NCI-H2029 (cell line): ENCODE results near the gene TMC5.

Experiments
- DNase-seq: peaks from one replicate; lab custom pipeline; 2025; lab: John Stamatoyannopoulos, UW

Gene TMC5

GRCh38 chr16:19463468-19464315 is 46.0 kb downstream of the TMC5 start:
- DNase-seq, result peak; percentile 87

GRCh38 chr16:19468300-19468699 is 50.6 kb downstream of the TMC5 start:
- no peak for DNase-seq

GRCh38 chr16:19472482-19472881 is 54.8 kb downstream of the TMC5 start:
- DNase-seq, result no peak

- DNase-seq, result no peak
Observed at GRCh38 chr16:19474617-19475016, 56.9 kb downstream of the TMC5 start.

GRCh38 chr16:19478505-19478904 is 60.8 kb downstream of the TMC5 start:
- no peak for DNase-seq

GRCh38 chr16:19479302-19479721 is 61.6 kb downstream of the TMC5 start:
- no peak for DNase-seq

- no peak for DNase-seq
Observed at GRCh38 chr16:19481296-19481695, 63.6 kb downstream of the TMC5 start.

GRCh38 chr16:19481769-19482168 is 64.1 kb downstream of the TMC5 start:
- no peak for DNase-seq

- DNase-seq, result no peak
Observed at GRCh38 chr16:19482291-19482690, 64.6 kb downstream of the TMC5 start.

GRCh38 chr16:19484096-19484495 is 66.4 kb downstream of the TMC5 start:
- DNase-seq, result no peak

- DNase-seq, result no peak
Observed at GRCh38 chr16:19485611-19486010, 67.9 kb downstream of the TMC5 start.

GRCh38 chr16:19486051-19486450 is 68.4 kb downstream of the TMC5 start:
- no peak for DNase-seq

GRCh38 chr16:19486750-19487325 is 69.2 kb downstream of the TMC5 start:
- DNase-seq, result no peak

- DNase-seq, result no peak
Observed at GRCh38 chr16:19488213-19488640, 70.5 kb downstream of the TMC5 start.

- DNase-seq, result no peak
Observed at GRCh38 chr16:19490619-19491018, 72.9 kb downstream of the TMC5 start.

GRCh38 chr16:19497176-19497575 is 79.5 kb downstream of the TMC5 start:
- DNase-seq, result no peak

- DNase-seq, result no peak
Observed at GRCh38 chr16:19499006-19499405, 81.3 kb downstream of the TMC5 start.

GRCh38 chr16:19499481-19499880 is 81.8 kb downstream of the TMC5 start:
- DNase-seq, result no peak

- peak; percentile 66 for DNase-seq
Observed at GRCh38 chr16:19502395-19503131, 84.9 kb downstream of the TMC5 start.

- no peak for DNase-seq
Observed at GRCh38 chr16:19503461-19504075, 85.9 kb downstream of the TMC5 start.

GRCh38 chr16:19505600-19506303 is 88.1 kb downstream of the TMC5 start:
- peak; percentile 88 for DNase-seq

GRCh38 chr16:19506965-19507364 is 89.3 kb downstream of the TMC5 start:
- DNase-seq, result no peak
